ENCODE measurements around the gene PARM1.

Gene PARM1

GRCh38 chr4:75063433-75063832 is 130.5 kb downstream of the PARM1 start:
- no peak for TF ChIP-seq OSR2 (tag by site-specific recombination; IDR thresholded peaks at IDR 0.05)
- no peak for TF ChIP-seq HOXC10 (CRISPR knock-in tag; IDR thresholded peaks at IDR 0.05)
- no peak for TF ChIP-seq ZNF335 (tag by site-specific recombination; conservative IDR thresholded peaks at IDR 0.05)
- no peak for TF ChIP-seq INSM2 (tag by site-specific recombination; IDR thresholded peaks at IDR 0.05)
- no peak for TF ChIP-seq ZNF791 (tag by site-specific recombination; IDR thresholded peaks at IDR 0.05)
- no peak for TF ChIP-seq ZNF585B (tag by site-specific recombination; IDR thresholded peaks at IDR 0.05)
- TF ChIP-seq ZSCAN18 (tag by site-specific recombination; IDR thresholded peaks at IDR 0.05) = no peak
- no peak for TF ChIP-seq ZNF2 (tag by site-specific recombination; IDR thresholded peaks at IDR 0.05)
- no peak for TF ChIP-seq ZNF658 (tag by site-specific recombination; IDR thresholded peaks at IDR 0.05)
- TF ChIP-seq, protein P1, sequence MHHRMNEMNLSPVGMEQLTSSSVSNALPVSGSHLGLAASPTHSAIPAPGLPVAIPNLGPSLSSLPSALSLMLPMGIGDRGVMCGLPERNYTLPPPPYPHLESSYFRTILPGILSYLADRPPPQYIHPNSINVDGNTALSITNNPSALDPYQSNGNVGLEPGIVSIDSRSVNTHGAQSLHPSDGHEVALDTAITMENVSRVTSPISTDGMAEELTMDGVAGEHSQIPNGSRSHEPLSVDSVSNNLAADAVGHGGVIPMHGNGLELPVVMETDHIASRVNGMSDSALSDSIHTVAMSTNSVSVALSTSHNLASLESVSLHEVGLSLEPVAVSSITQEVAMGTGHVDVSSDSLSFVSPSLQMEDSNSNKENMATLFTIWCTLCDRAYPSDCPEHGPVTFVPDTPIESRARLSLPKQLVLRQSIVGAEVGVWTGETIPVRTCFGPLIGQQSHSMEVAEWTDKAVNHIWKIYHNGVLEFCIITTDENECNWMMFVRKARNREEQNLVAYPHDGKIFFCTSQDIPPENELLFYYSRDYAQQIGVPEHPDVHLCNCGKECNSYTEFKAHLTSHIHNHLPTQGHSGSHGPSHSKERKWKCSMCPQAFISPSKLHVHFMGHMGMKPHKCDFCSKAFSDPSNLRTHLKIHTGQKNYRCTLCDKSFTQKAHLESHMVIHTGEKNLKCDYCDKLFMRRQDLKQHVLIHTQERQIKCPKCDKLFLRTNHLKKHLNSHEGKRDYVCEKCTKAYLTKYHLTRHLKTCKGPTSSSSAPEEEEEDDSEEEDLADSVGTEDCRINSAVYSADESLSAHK (tag by site-specific recombination; IDR thresholded peaks at IDR 0.05) = no peak
- TF ChIP-seq YY1 (tag by site-specific recombination; IDR thresholded peaks at IDR 0.05) = no peak
- H3K9me3 ChIP-seq (ENCODE audit: control insufficient read depth, insufficient read depth, low read depth, low read length) = no peaks in the 10 kb centered on the region
- ChIA-PET CTCF (no interaction called here), POLR2A (no interaction called here)
- H3K36me3 ChIP-seq (ENCODE audit: control insufficient read depth in 2 of 2, insufficient read depth in 1 of 2, low read length in 2 of 2) = no peaks in the 10 kb centered on the region
- H3K4me1 ChIP-seq (ENCODE audit: control insufficient read depth, insufficient read depth, low read length) = no peaks in the 10 kb centered on the region
- no peak overlapping the region for H3K4me3 ChIP-seq (ENCODE audit: low read depth, low read length)
- H3K27ac ChIP-seq (ENCODE audit: extremely low read depth, low read depth, low read length) = no peak overlapping the region

GRCh38 chr4:75065909-75066308 is 133.0 kb downstream of the PARM1 start:
- no peaks in the 10 kb centered on the region for H3K4me1 ChIP-seq (ENCODE audit: control insufficient read depth, insufficient read depth, low read length)
- no peaks in the 10 kb centered on the region for H3K36me3 ChIP-seq (ENCODE audit: control insufficient read depth in 2 of 2, insufficient read depth in 1 of 2, low read length in 2 of 2)
- H3K27ac ChIP-seq (ENCODE audit: extremely low read depth, low read depth, low read length) = no peak overlapping the region
- no peaks in the 10 kb centered on the region for H3K9me3 ChIP-seq (ENCODE audit: control insufficient read depth, insufficient read depth, low read depth, low read length)
- H3K4me3 ChIP-seq (ENCODE audit: low read depth, low read length) = no peak overlapping the region
- ChIA-PET CTCF (no interaction called here), POLR2A (no interaction called here)
- TF ChIP-seq ZNF830 (tag by site-specific recombination; IDR thresholded peaks at IDR 0.05; ENCODE audit: low read depth) (no peak), ZNF639 (tag by site-specific recombination; IDR thresholded peaks at IDR 0.05) (no peak), HOXD13 (CRISPR knock-in tag; IDR thresholded peaks at IDR 0.05; ENCODE audit: borderline replicate concordance) (no peak), ZNF433 (tag by site-specific recombination; IDR thresholded peaks at IDR 0.05; ENCODE audit: low read depth) (no peak), ZNF626 (tag by site-specific recombination; IDR thresholded peaks at IDR 0.05) (no peak), ZSCAN18 (tag by site-specific recombination; IDR thresholded peaks at IDR 0.05) (no peak), ZFP69B (tag by site-specific recombination; IDR thresholded peaks at IDR 0.05) (no peak), SCRT1 (tag by site-specific recombination; IDR thresholded peaks at IDR 0.05; ENCODE audit: borderline replicate concordance) (no peak), ZNF792 (tag by site-specific recombination; IDR thresholded peaks at IDR 0.05) (no peak), ZNF707 (tag by site-specific recombination; IDR thresholded peaks at IDR 0.05) (no peak), ZNF629 (tag by site-specific recombination; IDR thresholded peaks at IDR 0.05) (no peak), ZNF510 (tag by site-specific recombination; IDR thresholded peaks at IDR 0.05; ENCODE audit: insufficient replicate concordance) (no peak), ZNF248 (tag by site-specific recombination; IDR thresholded peaks at IDR 0.05) (no peak)
- TF ChIP-seq, protein P1 (tag by site-specific recombination; IDR thresholded peaks at IDR 0.05) = no peak
- TF ChIP-seq, protein P2, sequence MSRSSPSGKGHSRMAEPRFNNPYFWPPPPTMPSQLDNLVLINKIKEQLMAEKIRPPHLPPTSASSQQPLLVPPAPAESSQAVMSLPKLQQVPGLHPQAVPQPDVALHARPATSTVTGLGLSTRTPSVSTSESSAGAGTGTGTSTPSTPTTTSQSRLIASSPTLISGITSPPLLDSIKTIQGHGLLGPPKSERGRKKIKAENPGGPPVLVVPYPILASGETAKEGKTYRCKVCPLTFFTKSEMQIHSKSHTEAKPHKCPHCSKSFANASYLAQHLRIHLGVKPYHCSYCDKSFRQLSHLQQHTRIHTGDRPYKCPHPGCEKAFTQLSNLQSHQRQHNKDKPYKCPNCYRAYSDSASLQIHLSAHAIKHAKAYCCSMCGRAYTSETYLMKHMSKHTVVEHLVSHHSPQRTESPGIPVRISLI (tag by site-specific recombination; IDR thresholded peaks at IDR 0.05) = no peak
